ENCODE data around the gene CHRNG.

DNA sequence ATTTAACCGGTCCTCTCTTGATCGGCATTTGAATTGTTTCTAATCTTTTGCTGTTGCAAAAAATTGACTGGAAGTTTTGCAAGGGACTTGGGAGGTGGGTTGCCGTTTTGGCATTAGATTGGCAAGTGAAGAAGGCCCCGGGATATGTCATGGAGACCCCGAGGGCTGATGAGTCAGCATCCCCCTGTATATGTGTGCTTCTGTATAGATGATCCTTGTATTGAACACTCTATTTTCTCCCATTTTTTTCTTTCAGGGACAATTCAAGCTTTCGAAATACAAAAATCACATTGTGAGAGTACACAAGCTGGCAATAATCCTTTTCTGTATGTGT, 41.1 kb downstream of the CHRNG start:
- TF ChIP-seq, protein P1, sequence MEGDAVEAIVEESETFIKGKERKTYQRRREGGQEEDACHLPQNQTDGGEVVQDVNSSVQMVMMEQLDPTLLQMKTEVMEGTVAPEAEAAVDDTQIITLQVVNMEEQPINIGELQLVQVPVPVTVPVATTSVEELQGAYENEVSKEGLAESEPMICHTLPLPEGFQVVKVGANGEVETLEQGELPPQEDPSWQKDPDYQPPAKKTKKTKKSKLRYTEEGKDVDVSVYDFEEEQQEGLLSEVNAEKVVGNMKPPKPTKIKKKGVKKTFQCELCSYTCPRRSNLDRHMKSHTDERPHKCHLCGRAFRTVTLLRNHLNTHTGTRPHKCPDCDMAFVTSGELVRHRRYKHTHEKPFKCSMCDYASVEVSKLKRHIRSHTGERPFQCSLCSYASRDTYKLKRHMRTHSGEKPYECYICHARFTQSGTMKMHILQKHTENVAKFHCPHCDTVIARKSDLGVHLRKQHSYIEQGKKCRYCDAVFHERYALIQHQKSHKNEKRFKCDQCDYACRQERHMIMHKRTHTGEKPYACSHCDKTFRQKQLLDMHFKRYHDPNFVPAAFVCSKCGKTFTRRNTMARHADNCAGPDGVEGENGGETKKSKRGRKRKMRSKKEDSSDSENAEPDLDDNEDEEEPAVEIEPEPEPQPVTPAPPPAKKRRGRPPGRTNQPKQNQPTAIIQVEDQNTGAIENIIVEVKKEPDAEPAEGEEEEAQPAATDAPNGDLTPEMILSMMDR (conservative IDR thresholded peaks at IDR 0.05 in 1 of 2, IDR thresholded peaks at IDR 0.05 in 1 of 2; ENCODE audit: low read depth in 1 of 2, low read length in 2 of 2): no peak
- TF ChIP-seq EZH2 (IDR thresholded peaks at IDR 0.05; ENCODE audit: low read length, missing control alignments): no peak
